COLO829 (cell line): Measurements from ENCODE around the gene FBXW7.
A peak's percentile ranks its signal among the peaks of the same experiment; 100 is the strongest.

ENCODE experiments used
- DNase-seq: peaks from one replicate; pipeline ENCODE4 v3.0.0; 2012; ENCODE audit warnings: low spot score

Gene FBXW7

GRCh38 chr4:152471251-152471792 is 64.6 kb downstream of the FBXW7 start:
- DNase-seq = no peak

DNA sequence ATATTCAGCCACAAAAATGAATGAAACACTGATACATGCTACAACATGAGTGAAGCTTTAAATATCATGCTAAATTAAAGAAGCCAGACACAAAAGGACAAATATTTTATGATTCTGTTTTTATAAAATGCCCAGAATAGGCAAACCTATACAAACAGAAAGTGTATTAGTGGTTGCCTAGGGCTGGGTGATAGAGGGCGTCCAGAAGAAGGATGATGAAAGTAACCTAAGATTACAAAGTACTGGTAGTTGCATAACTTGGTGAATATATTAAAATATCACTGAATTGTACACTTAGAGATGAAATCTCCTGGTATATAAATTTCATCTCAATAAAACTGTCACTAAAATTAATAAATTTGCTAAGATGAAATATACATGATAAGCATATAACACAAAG is 67.5 kb downstream of the FBXW7 start:
- DNase-seq = no peak

DNA sequence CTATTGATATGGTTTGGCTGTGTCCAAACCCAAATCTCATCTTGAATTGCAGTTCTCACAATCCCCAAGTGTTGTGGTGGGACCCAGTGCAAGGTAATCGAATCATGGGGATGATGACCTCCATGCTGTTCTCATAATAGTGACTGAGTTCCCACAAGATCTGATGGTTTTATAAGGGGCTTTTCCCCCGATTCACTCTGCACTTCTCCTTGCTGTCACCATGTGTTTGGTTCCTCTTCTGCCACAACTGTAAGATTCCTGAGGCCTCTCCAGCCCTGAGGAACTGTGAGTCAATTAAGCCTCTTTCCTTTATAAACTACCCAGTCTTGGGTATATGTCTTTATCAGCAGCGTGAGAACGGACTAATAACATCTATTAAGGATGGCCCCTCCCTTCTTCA is 68.8 kb downstream of the FBXW7 start:
- DNase-seq = no peak

DNA sequence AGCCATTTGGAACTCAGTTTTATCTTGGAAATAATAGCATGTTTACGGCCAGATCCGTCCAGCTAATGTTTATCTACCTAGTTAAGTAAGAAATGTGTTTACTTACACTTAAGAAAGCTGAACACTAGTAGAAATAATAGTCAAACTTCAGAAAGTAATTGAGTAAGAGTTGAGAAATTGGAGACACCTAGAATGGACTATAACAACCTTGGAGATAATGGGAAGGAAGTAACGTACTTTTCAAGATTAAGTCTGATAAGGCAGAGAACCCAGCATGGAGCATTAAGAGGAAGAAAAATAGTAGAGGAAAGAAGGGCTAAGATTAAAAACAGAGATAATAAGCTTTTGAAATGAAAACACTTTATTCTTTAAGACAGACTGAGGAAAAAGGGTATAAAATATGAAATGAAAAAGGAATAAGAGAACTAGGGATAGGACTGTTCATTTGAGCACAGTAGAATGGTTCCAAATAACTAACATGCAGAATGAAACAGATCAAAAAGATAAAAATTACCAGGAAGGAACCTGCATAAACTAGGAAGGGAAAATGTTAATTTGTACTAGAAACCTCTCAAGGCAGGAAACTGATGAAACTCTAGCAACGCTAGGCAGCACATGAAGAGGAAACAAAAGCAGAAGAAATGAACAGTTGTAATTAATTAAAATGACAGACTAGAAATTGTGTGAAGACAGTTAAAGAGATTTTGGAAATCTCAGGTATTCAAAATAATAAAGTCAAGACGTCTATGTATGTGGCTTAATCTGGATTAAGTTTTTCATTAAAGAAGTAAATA is 71.7 kb downstream of the FBXW7 start:
- no peak for DNase-seq

- no peak for DNase-seq
Measured at GRCh38 chr4:152463562-152463961, 72.3 kb downstream of the FBXW7 start.

- DNase-seq = no peak
Measured at GRCh38 chr4:152462695-152463094, 73.2 kb downstream of the FBXW7 start.

GRCh38 chr4:152462047-152462446 is 73.8 kb downstream of the FBXW7 start:
- no peak for DNase-seq

- peak; percentile 48 for DNase-seq
Measured at GRCh38 chr4:152460488-152460887, 75.4 kb downstream of the FBXW7 start.

- no peak for DNase-seq
Measured at GRCh38 chr4:152459326-152459725, 76.6 kb downstream of the FBXW7 start.

DNA sequence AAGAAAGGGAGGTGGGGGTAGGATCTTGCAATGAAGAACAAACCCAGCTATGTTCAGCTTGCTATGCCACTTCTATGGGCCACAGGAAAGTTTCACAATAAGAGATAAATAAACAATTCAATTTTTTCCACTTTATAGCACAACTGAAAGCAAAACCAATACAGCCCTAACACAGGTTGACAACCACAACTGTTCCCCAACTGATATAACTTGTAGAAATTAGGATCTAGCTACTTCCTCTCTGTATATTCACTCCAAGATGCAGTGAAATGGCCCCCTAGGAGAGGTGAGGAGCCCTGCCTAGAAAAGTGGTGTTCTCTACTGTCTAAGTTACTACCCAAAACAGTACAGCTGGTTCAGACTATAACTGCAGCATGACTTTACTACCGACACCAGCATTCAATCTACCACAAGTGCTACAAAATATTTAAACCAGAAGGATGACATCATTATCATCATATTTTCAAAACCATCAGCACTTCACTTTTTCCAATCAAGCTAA is 77.0 kb downstream of the FBXW7 start:
- DNase-seq = no peak

DNA sequence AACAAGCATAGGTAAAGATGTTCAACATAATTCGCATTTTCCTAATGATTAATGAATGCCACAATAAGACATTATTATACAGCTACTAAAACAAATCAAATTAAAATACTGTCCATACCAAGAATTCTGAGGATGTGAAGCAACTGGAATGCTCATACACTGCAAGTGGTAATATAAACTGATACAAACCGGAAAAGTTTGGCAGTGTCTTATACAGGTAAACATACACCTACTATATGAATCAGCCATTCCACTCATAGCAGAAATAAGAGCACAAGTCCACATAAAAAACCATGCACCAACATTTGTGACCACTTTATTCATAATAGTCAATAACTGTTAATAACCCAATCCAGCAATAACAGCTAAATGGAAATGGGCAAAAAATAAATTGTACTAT is 79.3 kb downstream of the FBXW7 start:
- DNase-seq = no peak

- no peak for DNase-seq
Measured at GRCh38 chr4:152455311-152455710, 80.6 kb downstream of the FBXW7 start.

DNA sequence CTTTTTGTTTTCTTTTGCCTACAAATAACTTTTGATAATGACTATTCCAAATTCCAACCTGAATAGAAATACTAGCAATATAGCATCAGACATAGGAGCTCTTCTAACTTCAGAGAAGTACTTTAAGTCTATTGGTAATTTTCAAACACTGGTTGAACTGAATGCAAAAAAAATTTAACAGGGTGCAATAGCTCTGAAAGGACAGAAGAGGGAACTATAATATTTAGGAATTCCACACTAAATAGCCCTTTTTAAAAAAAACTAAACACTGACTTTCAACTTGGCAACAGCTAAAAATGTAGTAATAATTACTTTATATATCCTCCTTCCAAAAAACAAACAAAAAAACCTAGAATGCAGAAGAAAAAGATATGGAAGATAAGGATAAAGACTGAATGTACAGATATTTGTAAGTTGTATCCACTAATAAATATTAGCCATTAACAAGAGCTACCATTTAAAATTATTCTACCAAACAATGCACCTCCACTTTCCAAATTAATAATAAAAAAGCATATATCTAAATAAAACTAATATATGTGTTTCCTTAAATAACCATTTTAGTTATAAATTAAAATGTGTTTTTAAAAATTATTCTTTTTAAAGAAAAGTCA is 81.4 kb downstream of the FBXW7 start:
- peak; percentile 77 for DNase-seq

DNA sequence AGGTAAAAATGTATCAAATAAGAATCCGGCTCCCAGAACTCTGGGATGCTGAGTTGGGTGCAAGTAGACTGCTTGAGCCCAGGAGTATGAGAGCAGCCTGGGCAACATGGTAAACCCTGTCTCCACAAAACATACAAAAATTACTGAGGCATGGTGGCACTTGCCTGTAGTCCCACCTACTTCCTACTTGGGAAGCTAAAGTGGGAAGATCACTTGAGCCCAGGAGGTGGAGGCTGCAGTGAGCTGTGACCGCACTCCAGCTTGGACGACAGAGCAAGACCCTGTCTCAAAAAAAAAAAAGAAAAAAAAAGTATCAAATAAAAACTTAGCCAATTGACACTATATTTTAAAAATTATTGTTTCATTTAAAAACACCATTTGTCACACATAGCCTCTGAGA is 84.4 kb downstream of the FBXW7 start:
- DNase-seq = no peak

GRCh38 chr4:152448854-152449253 is 87.0 kb downstream of the FBXW7 start:
- DNase-seq = no peak

- DNase-seq = no peak
Measured at GRCh38 chr4:152448038-152448707, 87.7 kb downstream of the FBXW7 start.

DNA sequence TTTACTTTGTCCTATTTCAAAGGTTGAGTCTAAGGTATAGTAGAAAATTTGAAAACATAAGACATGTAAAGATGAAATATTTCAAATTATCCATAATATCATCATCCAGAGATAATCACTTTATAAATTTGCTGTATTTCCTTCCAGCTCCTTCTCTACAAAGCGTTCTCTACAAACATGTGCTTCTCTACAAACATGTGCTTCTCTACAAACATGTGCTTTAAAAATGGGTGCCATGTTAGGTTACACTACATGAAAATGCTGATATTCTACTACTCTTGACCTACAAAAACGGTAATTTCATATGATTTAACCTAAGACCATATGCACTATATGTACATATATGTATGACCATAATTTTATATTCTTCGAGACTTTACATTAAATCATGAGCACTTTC is 92.0 kb downstream of the FBXW7 start:
- no peak for DNase-seq

- no peak for DNase-seq
Measured at GRCh38 chr4:152437561-152437960, 98.3 kb downstream of the FBXW7 start.

DNA sequence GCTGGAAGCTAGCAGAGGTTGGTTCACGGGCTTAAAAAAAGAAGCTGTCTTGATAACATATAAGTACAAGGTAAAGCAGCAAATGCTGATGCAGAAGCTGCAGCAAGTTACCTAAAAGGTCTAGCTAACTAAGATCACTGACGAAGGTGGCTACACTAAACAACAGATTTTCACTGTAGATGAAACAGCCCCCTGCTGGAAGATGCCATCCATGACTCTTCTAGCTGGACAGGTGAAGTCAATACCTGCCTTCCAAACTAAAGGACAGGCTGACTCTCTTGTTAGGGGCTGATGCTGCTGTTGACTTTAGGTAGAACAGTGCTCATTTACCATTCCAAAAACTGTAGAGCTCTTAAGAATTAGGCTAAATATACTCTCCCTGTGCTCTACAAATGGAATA is 99.5 kb downstream of the FBXW7 start:
- no peak for DNase-seq

DNA sequence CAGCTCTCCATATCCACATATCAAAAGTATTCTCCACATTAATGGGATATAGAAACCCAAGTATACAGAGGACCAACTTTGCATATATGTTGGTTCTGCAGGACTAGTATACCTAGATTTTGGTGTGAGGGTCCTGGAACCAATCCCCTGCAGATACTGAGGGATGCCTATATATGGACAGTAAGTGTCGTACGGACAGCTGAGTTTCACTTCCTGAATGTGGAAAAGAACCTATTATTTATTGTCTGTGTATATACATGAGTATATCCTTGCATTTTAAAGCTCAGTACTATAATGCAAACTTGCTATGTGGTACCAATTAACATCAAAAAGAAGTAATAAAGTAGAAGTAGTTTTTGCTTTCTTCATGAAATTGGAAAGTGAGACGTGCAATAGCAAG is 101.9 kb downstream of the FBXW7 start:
- DNase-seq = no peak

- DNase-seq = no peak
Measured at GRCh38 chr4:152431784-152432183, 104.1 kb downstream of the FBXW7 start.

DNA sequence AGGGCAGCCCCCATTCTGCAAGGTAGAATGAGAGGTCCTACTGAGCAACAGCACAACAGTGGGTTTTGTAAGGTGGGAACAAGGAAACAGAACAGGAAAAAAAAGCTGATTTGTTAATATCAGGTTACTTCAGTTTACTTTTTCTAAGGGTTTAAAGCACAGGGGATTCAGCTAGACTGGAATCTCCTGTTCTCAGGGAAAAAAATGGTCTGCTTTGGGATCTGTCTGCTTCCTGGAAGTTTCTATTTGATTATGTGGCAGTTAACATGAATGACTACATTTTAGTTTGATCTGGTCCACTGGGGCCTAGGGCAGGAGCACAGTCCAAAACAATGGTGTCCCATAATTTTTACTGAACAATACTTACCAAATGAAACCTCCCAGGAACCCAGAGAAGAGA is 104.6 kb downstream of the FBXW7 start:
- DNase-seq = no peak

- DNase-seq = no peak
Measured at GRCh38 chr4:152430507-152430906, 105.4 kb downstream of the FBXW7 start.
